ENCODE data around the gene DDAH2.

Gene DDAH2

GRCh38 chr6:31691564-31692108 lies 37.5 kb downstream of the DDAH2 start:
- no peak for DNase-seq (ENCODE audit: low read depth in 2 of 3, low spot score in 2 of 3)

GRCh38 chr6:31691078-31691463 lies 38.0 kb downstream of the DDAH2 start:
- no peak for DNase-seq (ENCODE audit: low read depth in 2 of 3, low spot score in 2 of 3)

DNA sequence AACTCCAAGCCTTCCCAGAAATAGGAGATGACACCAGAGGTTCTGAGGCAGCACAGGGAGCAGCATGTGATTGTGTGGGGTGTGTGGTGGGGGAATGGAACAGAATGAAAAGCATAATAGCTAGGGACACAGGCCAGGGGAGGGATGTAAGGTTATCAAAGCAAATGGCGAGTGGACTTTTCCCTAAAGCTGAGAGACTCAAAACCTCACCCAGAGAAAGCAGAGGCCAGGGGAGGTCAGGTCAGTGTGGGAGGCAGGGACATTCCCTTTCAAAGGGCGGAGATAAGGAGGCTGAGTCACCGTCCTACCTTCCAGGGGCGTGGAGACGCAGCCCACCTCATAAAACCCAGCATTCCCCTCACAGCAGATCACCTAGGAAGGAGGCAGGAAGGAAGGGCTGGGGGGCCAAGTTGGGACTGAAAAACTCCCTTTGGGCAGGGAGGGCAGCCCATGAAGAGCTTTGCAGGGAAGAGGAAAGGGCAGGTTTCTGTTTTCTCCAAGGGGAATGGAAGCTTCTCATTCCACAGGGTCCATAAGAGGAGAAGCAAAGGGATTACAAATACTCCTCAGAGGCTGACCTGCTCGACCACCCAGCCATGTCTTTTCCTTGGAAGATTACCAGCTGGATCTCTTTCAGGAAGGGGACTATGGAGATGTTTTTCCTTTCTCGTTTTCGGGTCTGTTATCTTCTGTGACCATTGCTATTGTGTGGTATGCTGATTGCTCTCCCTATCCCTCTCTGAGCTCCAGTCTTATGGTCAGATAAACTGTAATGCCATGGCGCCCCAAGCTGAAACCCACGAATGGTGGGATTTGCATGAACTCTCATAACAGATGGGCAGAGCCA lies 38.6 kb downstream of the DDAH2 start:
- no peak for DNase-seq (ENCODE audit: low read depth in 2 of 3, low spot score in 2 of 3)

- no peak for DNase-seq (ENCODE audit: low read depth in 2 of 3, low spot score in 2 of 3)
These were observed 39.6 kb downstream of the DDAH2 start for GRCh38 chr6:31689249-31690110.

DNA sequence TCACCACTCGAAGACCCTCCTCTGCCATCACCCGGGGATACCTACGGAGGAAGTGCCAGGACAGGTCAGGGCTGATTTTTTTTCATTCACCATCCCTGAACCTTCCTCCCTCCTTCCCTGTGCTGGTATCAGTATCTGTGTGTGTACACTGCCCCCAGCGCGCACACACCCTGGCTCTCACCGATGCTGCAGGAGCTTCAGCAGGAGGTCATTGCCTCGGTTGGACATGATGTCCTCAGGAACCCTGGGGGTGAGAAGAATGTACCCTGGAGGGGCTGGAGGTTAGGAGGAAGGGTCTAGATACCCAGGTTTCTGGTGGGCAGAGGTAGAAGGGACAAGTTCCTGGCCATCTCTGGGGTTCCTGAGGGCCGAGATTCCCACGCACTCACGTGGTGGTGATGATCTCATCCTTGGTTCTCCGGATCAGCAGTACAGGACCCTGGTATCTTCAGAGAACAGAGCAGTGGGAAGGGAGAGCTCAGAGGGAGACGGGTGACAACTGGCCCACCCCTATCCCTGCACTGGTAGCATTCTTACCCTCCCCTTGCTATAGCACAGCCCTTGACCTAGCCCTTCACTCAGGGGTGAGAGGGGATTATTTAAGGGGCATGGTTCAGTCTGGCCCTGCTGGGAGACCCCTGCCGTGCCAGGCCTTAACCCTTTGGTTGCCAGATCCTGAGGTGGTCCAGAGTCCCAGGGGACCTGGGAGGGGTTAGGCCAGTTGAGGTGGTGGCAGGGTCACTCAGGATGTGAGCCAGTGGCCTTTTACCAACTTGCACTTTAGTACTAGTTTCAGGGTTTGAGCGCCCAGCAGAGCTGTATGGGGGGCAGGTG lies 41.0 kb downstream of the DDAH2 start:
- DNase-seq (ENCODE audit: low read depth in 2 of 3, low spot score in 2 of 3) = no peak

GRCh38 chr6:31687321-31687720 lies 41.8 kb downstream of the DDAH2 start:
- no peak for DNase-seq (ENCODE audit: low read depth in 2 of 3, low spot score in 2 of 3)

DNA sequence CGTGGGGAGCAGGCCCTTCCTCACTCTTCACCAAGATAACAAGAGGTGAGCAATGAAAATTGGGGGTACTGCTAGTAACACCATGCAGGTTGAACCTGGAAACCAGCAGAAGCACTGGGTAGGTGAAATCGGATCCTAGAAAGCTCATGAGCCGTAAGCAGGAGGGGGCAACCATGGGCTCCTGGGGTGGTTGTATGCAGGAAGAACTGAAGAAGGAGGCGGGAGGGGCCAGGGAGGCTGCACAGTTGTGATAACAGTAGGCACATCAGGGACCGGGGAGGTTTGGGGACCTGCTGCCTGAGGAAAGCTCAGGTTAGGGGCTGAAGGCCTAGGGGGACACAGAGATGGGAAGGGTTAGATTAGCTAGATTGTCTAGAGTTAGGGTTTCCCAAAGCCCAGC lies 42.6 kb downstream of the DDAH2 start:
- DNase-seq (ENCODE audit: low read depth in 2 of 3, low spot score in 2 of 3) = no peak

GRCh38 chr6:31683591-31683990 lies 45.5 kb downstream of the DDAH2 start:
- DNase-seq (ENCODE audit: low read depth in 2 of 3, low spot score in 2 of 3) = no peak

- no peak for DNase-seq (ENCODE audit: low read depth in 2 of 3, low spot score in 2 of 3)
These were observed 47.9 kb downstream of the DDAH2 start for GRCh38 chr6:31681135-31681671.

DNA sequence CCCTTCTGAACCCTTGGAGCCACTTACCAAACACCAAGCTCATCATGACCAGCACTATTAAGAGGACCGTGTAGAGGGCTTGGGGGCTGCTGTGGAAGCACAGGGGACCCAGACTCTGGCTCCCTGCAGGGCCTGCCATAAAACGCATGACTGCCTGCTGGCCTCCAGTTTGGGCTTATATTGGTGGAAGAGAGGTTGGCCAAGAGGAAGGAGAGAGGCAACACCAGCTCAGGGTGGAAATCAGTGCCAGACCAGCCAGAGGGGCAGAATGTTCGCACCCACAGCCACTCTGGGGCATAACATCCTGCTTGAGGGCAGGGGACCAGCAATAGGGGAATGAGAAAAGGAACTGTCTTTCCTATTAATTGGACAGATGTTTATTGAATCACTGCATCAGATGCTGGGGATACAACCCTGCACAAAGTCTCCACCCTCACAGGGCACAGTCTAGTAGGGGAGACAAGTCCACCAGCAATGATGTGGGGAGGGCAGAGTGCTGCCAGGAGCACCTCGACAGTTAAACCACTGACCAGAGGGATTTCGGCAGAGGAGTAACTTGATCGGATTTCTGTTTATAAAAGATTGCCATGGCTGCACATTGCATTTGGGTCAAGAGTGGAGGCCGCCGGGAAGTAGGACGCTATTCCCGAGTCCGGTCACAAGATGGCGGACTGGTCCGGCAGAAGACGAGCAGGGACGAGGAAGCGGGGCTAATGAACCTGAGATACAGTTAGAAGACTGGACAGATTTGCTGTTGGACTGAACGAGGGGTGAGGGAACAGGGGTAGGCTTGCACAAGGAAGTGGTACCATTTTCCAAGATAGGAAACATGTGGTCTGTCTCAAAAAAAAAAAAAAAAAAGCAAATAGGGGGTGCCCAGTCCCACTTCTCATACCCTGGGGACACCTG lies 48.6 kb downstream of the DDAH2 start, which contains the start of gene LY6G5C:
LY6G5C (minus strand) TSS at position 842 of the 909 bp plus-strand sequence; CDS start at position 148, 694 bp downstream.
- peak in 1 of 3 experiments; percentile 32 for DNase-seq (ENCODE audit: low read depth in 2 of 3, low spot score in 2 of 3)

DNA sequence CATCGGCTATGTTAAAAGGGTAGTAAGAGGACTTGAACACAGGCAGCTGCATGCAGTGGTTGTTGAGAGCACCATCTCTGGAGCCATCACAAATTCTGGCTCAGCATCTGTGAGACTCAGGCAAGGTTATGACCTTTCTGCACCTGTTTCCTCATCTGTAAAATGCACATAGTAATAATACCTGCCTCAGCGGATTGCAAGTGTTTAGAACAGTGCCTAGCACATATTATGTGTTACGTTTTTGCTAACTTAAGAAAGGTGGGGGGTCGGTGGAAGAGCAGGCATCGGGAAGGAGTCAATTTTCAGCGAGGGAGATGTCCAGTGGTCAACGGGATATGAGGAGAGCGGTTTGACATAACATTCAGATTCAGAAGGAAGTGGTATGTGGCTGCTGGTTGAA lies 51.1 kb downstream of the DDAH2 start:
- no peak for DNase-seq (ENCODE audit: low read depth in 2 of 3, low spot score in 2 of 3)
